ENCODE data around the gene IPO4.

IPO4 gene

GRCh38 chr14:24146978-24147760 lies 41.4 kb downstream of the IPO4 start, which contains the start of gene RNF31 (continued):
- no peak for TF ChIP-seq BCL6B (tag by site-specific recombination; IDR thresholded peaks at IDR 0.05)
- no peak for TF ChIP-seq ZNF776 (tag by site-specific recombination; IDR thresholded peaks at IDR 0.05; ENCODE audit: borderline replicate concordance)
- no peak for TF ChIP-seq RBAK (tag by site-specific recombination; IDR thresholded peaks at IDR 0.05)
- no peak; the same call in 1 of the 2 replicates for TF ChIP-seq KLF1 (tag by site-specific recombination; IDR thresholded peaks at IDR 0.05)
- TF ChIP-seq ZNF302 (tag by site-specific recombination; IDR thresholded peaks at IDR 0.05; ENCODE audit: low read depth), result no peak
- TF ChIP-seq ZNF10 (tag by site-specific recombination; IDR thresholded peaks at IDR 0.05), result no peak
- no peak for TF ChIP-seq HIC1 (tag by site-specific recombination; IDR thresholded peaks at IDR 0.05)
- 0 out of 2 replicates have a peak, but pooled peaks have one; percentile 54 for TF ChIP-seq ZSCAN30 (tag by site-specific recombination; IDR thresholded peaks at IDR 0.05)
- no peak for TF ChIP-seq ZBTB48 (tag by site-specific recombination; IDR thresholded peaks at IDR 0.05)
- no peak; the same call in 1 of the 2 replicates for TF ChIP-seq ZXDB (tag by site-specific recombination; IDR thresholded peaks at IDR 0.05)
- TF ChIP-seq ZBTB11 (tag by site-specific recombination; conservative IDR thresholded peaks at IDR 0.05; ENCODE audit: low read depth), result peak; percentile 45
- TF ChIP-seq REST (tag by site-specific recombination; IDR thresholded peaks at IDR 0.05), result no peak; the same call in 1 of the 2 replicates
- TF ChIP-seq ZNF140 (tag by site-specific recombination; IDR thresholded peaks at IDR 0.05), result no peak
- no peak for TF ChIP-seq ZNF544 (tag by site-specific recombination; IDR thresholded peaks at IDR 0.05)
- TF ChIP-seq ZNF311 (tag by site-specific recombination; IDR thresholded peaks at IDR 0.05; ENCODE audit: borderline replicate concordance), result no peak
- peak; percentile 53 for TF ChIP-seq SP7 (tag by site-specific recombination; IDR thresholded peaks at IDR 0.05)
- no peak for TF ChIP-seq ZNF132 (tag by site-specific recombination; IDR thresholded peaks at IDR 0.05; ENCODE audit: borderline replicate concordance)
- TF ChIP-seq PRDM6 (tag by site-specific recombination; IDR thresholded peaks at IDR 0.05), result no peak
- TF ChIP-seq ZNF19 (tag by site-specific recombination; IDR thresholded peaks at IDR 0.05; ENCODE audit: low read depth), result no peak
- no peak for TF ChIP-seq ZNF645 (tag by site-specific recombination; IDR thresholded peaks at IDR 0.05)
- no peak for TF ChIP-seq ZNF555 (tag by site-specific recombination; conservative IDR thresholded peaks at IDR 0.05)
- TF ChIP-seq ZNF707 (tag by site-specific recombination; IDR thresholded peaks at IDR 0.05), result no peak
